Uterus (tissue), 2 donors: ENCODE measurements around the gene DAPP1.

Experiments
- CTCF ChIP-seq, 4 experiments: fragments of 200-600 bp in 2 of 4; fragments of 450-650 bp in 2 of 4; sonication (generic) in 2 of 4; IDR thresholded peaks; one replicate each; pipeline ENCODE4 v1.5.1; 2016 to 2019; ENCODE audit warnings: antibody characterized with exemption in 4 of 4, mild to moderate bottlenecking in 2 of 4, moderate library complexity in 1 of 4
- POLR2A ChIP-seq, 2 donors: fragments of 450-650 bp; IDR thresholded peaks; one replicate each; pipeline ENCODE4 v1.6.1; 2016; ENCODE audit warnings: antibody characterized with exemption in 2 of 2, mild to moderate bottlenecking in 1 of 2, moderate library complexity in 1 of 2

GRCh38 chr4:99810536-99810935 is 6.1 kb upstream of the DAPP1 start:
- TF ChIP-seq CTCF (IDR thresholded peaks at IDR 0.05) (no peak), POLR2A (IDR thresholded peaks at IDR 0.05) (no peak)
